ENCODE results near the gene PRLH. TPM values are rescaled to one million over a fixed set of nuclear protein-coding genes. Genes with fewer than 3 reads are reported as not detected.

PRLH gene
- total RNA-seq, 4 donors from 2014 or later = not detected

DNA sequence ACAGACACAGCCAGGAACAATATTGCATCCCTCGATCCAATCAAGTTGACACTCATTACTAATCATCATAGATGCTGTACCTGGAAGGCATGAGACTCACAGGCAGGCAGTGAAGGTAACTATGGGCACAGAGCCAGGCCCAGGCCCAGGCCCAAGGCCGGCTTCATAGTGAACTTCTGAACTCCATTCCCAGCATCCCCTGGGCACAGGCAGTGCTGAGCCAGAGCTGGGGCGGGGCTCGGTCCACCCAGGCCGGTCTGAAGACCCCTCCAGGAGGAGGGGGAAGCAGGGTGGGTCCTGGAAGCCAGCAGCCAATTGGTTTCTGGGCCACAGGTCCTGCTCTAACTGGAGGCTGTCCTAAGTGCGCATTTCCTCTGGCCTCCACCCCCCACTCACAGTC, 41.7 kb upstream of the PRLH start:
- H3K4me1 ChIP-seq = no peaks in the 10 kb centered on the region
- DNase-seq (ENCODE audit: low spot score in 2 of 2) = no peak
- WGBS = 100% methylated on average over 1 of the region's 6 CpGs

DNA sequence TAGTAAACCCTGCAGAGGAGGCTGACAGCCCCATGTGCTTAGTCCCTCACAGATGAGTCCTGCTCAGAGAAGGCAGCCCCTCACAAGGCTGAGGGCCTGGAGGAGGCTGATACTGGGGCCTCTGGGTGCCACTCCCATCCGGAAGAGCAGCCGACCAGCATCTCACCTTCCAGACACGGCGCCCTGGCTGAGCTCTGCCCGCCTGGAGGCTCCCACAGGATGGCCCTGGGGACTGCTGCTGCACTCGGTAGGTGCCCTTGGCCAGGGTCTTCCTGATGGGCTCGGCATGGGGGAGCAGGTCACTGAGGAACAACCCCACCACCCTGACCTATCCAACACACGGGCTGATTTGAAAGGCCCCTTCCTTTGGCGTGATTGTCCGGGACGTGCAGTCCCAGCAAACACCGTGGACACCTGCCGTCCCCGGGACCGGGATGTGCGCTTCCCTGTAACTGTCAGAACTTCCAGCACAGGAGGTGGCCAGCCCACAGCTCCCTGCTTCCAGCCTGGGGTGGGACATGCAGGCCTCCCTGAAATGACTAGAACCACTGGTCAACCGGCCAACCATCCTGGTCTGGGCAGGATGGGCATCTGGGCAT, 40.7 kb upstream of the PRLH start:
- TF ChIP-seq POLR2A (IDR thresholded peaks at IDR 0.05) (no peak), POLR2AphosphoS5 (IDR thresholded peaks at IDR 0.05) (no peak), EP300 (IDR thresholded peaks at IDR 0.05) (no peak)
- TF ChIP-seq, protein P1, sequence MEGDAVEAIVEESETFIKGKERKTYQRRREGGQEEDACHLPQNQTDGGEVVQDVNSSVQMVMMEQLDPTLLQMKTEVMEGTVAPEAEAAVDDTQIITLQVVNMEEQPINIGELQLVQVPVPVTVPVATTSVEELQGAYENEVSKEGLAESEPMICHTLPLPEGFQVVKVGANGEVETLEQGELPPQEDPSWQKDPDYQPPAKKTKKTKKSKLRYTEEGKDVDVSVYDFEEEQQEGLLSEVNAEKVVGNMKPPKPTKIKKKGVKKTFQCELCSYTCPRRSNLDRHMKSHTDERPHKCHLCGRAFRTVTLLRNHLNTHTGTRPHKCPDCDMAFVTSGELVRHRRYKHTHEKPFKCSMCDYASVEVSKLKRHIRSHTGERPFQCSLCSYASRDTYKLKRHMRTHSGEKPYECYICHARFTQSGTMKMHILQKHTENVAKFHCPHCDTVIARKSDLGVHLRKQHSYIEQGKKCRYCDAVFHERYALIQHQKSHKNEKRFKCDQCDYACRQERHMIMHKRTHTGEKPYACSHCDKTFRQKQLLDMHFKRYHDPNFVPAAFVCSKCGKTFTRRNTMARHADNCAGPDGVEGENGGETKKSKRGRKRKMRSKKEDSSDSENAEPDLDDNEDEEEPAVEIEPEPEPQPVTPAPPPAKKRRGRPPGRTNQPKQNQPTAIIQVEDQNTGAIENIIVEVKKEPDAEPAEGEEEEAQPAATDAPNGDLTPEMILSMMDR (IDR thresholded peaks at IDR 0.05) = no peak
- Histone ChIP-seq H3K4me1 (no peaks in the 10 kb centered on the region), H3K27me3 (no peaks in the 10 kb centered on the region), H3K27ac (no peak overlapping the region), H3K4me3 (no peak overlapping the region), H3K9me3 (no peaks in the 10 kb centered on the region), H3K36me3 (peaks cover 8% of the 10 kb centered on the region)
- DNase-seq (ENCODE audit: low spot score in 2 of 2) = no peak
- WGBS = 94% methylated on average over 7 of the region's 17 CpGs

More for the DNA sequence above, 41.7 kb upstream of the PRLH start:
- Histone ChIP-seq H3K27me3 (no peaks in the 10 kb centered on the region), H3K9me3 (no peaks in the 10 kb centered on the region), H3K4me3 (no peak overlapping the region), H3K27ac (no peak overlapping the region), H3K36me3 (peaks cover 4% of the 10 kb centered on the region)
- TF ChIP-seq, protein P1 (IDR thresholded peaks at IDR 0.05) = no peak
- no peak for TF ChIP-seq EP300 (IDR thresholded peaks at IDR 0.05)
- no peak for TF ChIP-seq POLR2AphosphoS5 (IDR thresholded peaks at IDR 0.05)
- no peak for TF ChIP-seq POLR2A (IDR thresholded peaks at IDR 0.05)

DNA sequence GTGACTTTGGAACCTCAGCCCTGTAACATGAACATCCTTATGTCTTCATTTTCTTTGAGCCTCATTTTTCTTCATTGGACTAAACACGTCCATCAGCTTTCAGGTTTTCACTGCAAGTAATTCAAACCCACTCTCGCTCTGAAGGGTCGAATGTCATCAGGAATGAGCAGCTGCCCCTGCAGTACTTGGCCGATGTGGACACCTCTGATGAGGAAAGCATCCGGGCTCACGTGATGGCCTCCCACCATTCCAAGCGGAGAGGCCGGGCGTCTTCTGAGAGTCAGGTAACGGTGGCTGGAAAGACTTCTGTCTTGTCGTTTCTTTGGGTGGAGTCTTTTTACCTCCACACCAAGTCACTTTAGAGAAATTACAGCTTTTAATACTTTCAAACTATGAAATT, 39.1 kb upstream of the PRLH start:
- TF ChIP-seq, protein P1 (IDR thresholded peaks at IDR 0.05) = no peak
- TF ChIP-seq EP300 (IDR thresholded peaks at IDR 0.05) (no peak), POLR2AphosphoS5 (IDR thresholded peaks at IDR 0.05) (no peak), POLR2A (IDR thresholded peaks at IDR 0.05) (no peak)
- no peak overlapping the region for H3K4me3 ChIP-seq
- no peaks in the 10 kb centered on the region for H3K27me3 ChIP-seq
- peaks cover 8% of the 10 kb centered on the region for H3K36me3 ChIP-seq
- H3K4me1 ChIP-seq = no peaks in the 10 kb centered on the region
- H3K27ac ChIP-seq = no peak overlapping the region
- H3K9me3 ChIP-seq = no peaks in the 10 kb centered on the region
- 93% methylated on average over 11 of the region's 11 CpGs for WGBS
- no peak for DNase-seq (ENCODE audit: low spot score in 2 of 2)

DNA sequence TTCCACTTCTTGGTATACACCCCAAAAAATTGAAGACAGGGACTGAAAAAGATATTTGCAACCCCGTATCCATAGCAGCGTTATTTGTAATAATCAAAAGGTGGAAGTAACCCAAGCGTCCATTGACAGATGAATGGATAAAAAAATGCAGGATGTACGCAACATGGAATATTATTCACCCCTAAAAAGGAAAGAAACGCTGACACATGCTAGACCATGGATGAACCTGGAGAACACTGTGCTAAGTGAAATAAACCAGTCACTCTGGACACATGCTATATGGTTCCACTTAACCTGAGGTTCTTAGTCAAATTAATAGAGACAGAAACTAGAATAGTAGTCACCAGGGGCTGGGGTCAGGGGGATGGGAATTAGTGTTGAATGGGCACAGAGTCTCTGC, 38.6 kb upstream of the PRLH start:
- WGBS = 94% methylated on average over 5 of the region's 5 CpGs

More for the DNA sequence above, 38.6 kb upstream of the PRLH start:
- Histone ChIP-seq H3K36me3 (peaks cover 8% of the 10 kb centered on the region), H3K27ac (no peak overlapping the region), H3K9me3 (no peaks in the 10 kb centered on the region), H3K4me1 (no peaks in the 10 kb centered on the region), H3K27me3 (no peaks in the 10 kb centered on the region), H3K4me3 (no peak overlapping the region)
- DNase-seq (ENCODE audit: low spot score in 2 of 2) = no peak
- no peak for TF ChIP-seq POLR2AphosphoS5 (IDR thresholded peaks at IDR 0.05)
- TF ChIP-seq EP300 (IDR thresholded peaks at IDR 0.05) = no peak
- TF ChIP-seq POLR2A (IDR thresholded peaks at IDR 0.05) = no peak
- TF ChIP-seq, protein P1 (IDR thresholded peaks at IDR 0.05) = no peak
